Neuronal stem cell (in vitro differentiated cells): ENCODE data around the gene PSTPIP1.

ENCODE experiments used
- DNase-seq: peaks from one replicate; pipeline ENCODE4 v3.0.0-alpha.2; 2013; ENCODE audit warnings: low spot score
- H2AFZ ChIP-seq: one replicate; pipeline ENCODE4 v1.6.1; 2013; ENCODE audit warnings: mild to moderate bottlenecking, low read length, inconsistent platforms
- H2AK5ac ChIP-seq: 2 replicates; pipeline ENCODE4 v1.6.1; 2013; ENCODE audit warnings: low read depth, mild to moderate bottlenecking, inconsistent platforms, low read length, moderate library complexity, mixed read lengths
- H2BK120ac ChIP-seq: 2 replicates; pipeline ENCODE4 v1.6.1; 2013; ENCODE audit warnings: low read depth, mild to moderate bottlenecking, inconsistent platforms, low read length, moderate library complexity, mixed read lengths
- H2BK12ac ChIP-seq: one replicate; pipeline ENCODE4 v1.6.1; 2013; ENCODE audit warnings: low read length, inconsistent platforms
- H2BK15ac ChIP-seq: 2 replicates; pipeline ENCODE4 v1.6.1; 2013; ENCODE audit warnings: mild to moderate bottlenecking, low read length, inconsistent platforms, mixed read lengths
- H2BK5ac ChIP-seq: one replicate; pipeline ENCODE4 v1.6.1; 2013; ENCODE audit warnings: inconsistent platforms, mild to moderate bottlenecking, low read length, moderate library complexity
- H3K14ac ChIP-seq: one replicate; pipeline ENCODE4 v1.6.1; 2013; ENCODE audit warnings: low read length, inconsistent platforms
- H3K18ac ChIP-seq: 2 replicates; pipeline ENCODE4 v1.6.1; 2013; ENCODE audit warnings: low read length, inconsistent platforms
- H3K23ac ChIP-seq: 2 replicates; pipeline ENCODE4 v1.6.1; 2013; ENCODE audit warnings: low read depth, mild to moderate bottlenecking, mixed read lengths, low read length, inconsistent platforms; ENCODE audit not compliant: poor library complexity
- H3K27ac ChIP-seq: replicated peaks from 3 replicates; pipeline ENCODE4 v1.5.1; 2013; ENCODE audit warnings: low read length, inconsistent platforms
- H3K27me3 ChIP-seq, 3 experiments: 2 replicates each; pipeline ENCODE4 v1.6.1; 2013; ENCODE audit warnings: low read length in 3 of 3, mild to moderate bottlenecking in 2 of 3, inconsistent platforms in 1 of 3, low read depth in 1 of 3, mixed read lengths in 1 of 3, moderate library complexity in 1 of 3; ENCODE audit not compliant: control insufficient read depth in 3 of 3, insufficient read depth in 3 of 3
- H3K36me3 ChIP-seq, 2 donors: replicated peaks in 1 of 2; 2 replicates each; pipeline ENCODE4 v1.6.1; 2013; ENCODE audit warnings: low read length in 2 of 2; ENCODE audit not compliant: control insufficient read depth in 2 of 2, insufficient read depth in 2 of 2
- H3K4ac ChIP-seq: 2 replicates; pipeline ENCODE4 v1.6.1; 2013; ENCODE audit warnings: inconsistent platforms, mild to moderate bottlenecking, low read length, moderate library complexity
- H3K4me1 ChIP-seq, 2 donors: 1 replicate in 1 of 2; 2 replicates in 1 of 2; pipeline ENCODE4 v1.6.1; 2013; ENCODE audit warnings: low read length in 2 of 2, low read depth in 1 of 2; ENCODE audit not compliant: control insufficient read depth in 2 of 2, insufficient read depth in 1 of 2
- H3K4me2 ChIP-seq: one replicate; pipeline ENCODE4 v1.6.1; 2013; ENCODE audit warnings: mild to moderate bottlenecking, low read length, inconsistent platforms; ENCODE audit not compliant: insufficient read depth, poor library complexity, severe bottlenecking
- H3K4me3 ChIP-seq, 2 donors: 2 replicates each; pipeline ENCODE4 v1.5.1; 2013; ENCODE audit warnings: low read length in 2 of 2, mild to moderate bottlenecking in 2 of 2, inconsistent platforms in 1 of 2, moderate library complexity in 1 of 2
- H3K79me1 ChIP-seq: one replicate; pipeline ENCODE4 v1.6.1; 2013; ENCODE audit warnings: low read depth, mild to moderate bottlenecking, inconsistent platforms, low read length, moderate library complexity
- H3K9ac ChIP-seq: one replicate; pipeline ENCODE4 v1.6.1; 2013; ENCODE audit warnings: mild to moderate bottlenecking, low read depth, low read length, inconsistent platforms; ENCODE audit not compliant: poor library complexity
- H3K9me3 ChIP-seq, 2 donors: replicated peaks in 1 of 2; 2 replicates each; pipeline versions ENCODE3 to v1.6.1; 2013; ENCODE audit warnings: low read length in 2 of 2, mild to moderate bottlenecking in 2 of 2, inconsistent platforms in 1 of 2, low read depth in 1 of 2, mixed read lengths in 1 of 2, moderate library complexity in 1 of 2; ENCODE audit not compliant: control insufficient read depth in 2 of 2, insufficient read depth in 1 of 2
- H4K8ac ChIP-seq: one replicate; pipeline ENCODE4 v1.6.1; 2013; ENCODE audit warnings: low read depth, mild to moderate bottlenecking, inconsistent platforms, low read length, moderate library complexity
- H4K91ac ChIP-seq: one replicate; pipeline ENCODE4 v1.6.1; 2013; ENCODE audit warnings: low read length, low read depth, mild to moderate bottlenecking, inconsistent platforms; ENCODE audit not compliant: poor library complexity
- WGBS, 2 donors: extraction: QIAGEN DNeasy Blood & Tissue Kit; methylation state at CpG; one replicate each; pipeline ENCODE4 v1.1.7; 2013; ENCODE audit warnings: missing lambda C conversion rate in 2 of 2, mixed read lengths in 1 of 2; ENCODE audit not compliant: insufficient read length in 2 of 2, insufficient replicate concordance in 1 of 2; ENCODE audit errors: extremely low coverage in 2 of 2; 5-methylcytosine and 5-hydroxymethylcytosine counted together

Gene PSTPIP1

DNA sequence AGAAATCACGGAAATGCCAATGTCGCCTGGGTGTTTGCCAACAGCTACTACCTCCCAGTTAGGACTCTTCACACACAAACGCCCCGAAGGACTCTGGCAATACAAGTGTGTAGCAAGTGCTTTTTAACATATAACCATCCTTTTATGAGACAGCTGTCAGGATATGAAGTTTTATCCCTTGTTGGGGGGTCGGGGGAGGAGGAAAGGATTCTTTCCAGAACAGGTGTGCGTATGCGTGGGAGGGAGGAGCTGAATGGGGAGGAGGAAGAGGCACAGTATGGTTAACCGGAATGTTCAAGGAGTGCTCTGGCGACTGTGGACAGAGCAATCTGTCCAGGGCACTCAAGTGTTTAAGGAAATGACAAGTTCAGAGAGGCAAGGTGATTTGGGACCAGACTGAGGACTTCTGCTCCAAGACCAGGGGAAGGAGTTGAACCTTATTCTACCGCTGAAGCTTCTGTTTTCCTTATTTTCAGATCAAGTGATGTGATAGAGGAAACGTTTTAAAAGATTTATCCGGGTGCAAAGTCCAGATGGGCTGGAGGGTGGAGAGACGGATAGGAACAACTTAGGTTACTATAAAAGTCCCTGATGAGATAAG is 74.7 kb downstream of the PSTPIP1 start:
- Histone ChIP-seq H2BK5ac (no peak overlapping the region), H3K36me3 (peaks cover 2 to 34% of the 10 kb centered on the region in 2 donors), H3K27me3 (no peaks in the 10 kb centered on the region), H3K23ac (no peak overlapping the region), H3K9ac (no peak overlapping the region), H3K4me1 (peaks cover 5 to 10% of the 10 kb centered on the region in 2 donors), H3K18ac (no peak overlapping the region), H3K4me3 (peak overlapping the region; percentile 61 to 82), H3K9me3 (no peaks in the 10 kb centered on the region), H2BK120ac (no peak overlapping the region), H2AFZ (no peak overlapping the region), H4K91ac (no peak overlapping the region), H2AK5ac (no peak overlapping the region), H2BK15ac (no peak overlapping the region), H2BK12ac (no peak overlapping the region), H4K8ac (no peak overlapping the region), H3K27ac (no peak overlapping the region), H3K4ac (no peak overlapping the region), H3K4me2 (peak overlapping the region; percentile 29), H3K79me1 (no peaks in the 10 kb centered on the region), H3K14ac (no peak overlapping the region)
- no peak for DNase-seq
- no CpG with 5 or more reads among the region's 13 CpGs for WGBS, 2 donors

DNA sequence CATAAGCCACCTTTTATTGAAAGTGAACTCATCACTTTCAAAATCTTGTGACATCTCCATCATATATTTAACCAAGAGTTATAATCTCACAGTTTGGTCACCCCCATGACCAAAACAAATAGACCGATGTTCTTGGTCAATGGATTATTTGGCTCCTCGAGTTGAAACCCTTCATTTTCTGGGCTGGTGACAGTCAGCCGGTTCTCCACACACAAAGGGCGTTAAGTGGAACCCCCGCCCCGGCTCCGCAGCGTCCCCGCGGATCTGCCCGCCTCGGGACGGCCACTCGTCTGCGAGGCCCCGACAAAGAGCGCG is 75.2 kb downstream of the PSTPIP1 start:
- Histone ChIP-seq H3K18ac (peak overlapping the region; percentile 99), H3K4me2 (peak overlapping the region; percentile 58), H3K27me3 (no peaks in the 10 kb centered on the region), H4K91ac (no peak overlapping the region), H3K9me3 (no peaks in the 10 kb centered on the region), H3K14ac (no peak overlapping the region), H3K36me3 (peaks cover 2 to 32% of the 10 kb centered on the region in 2 donors), H3K23ac (no peak overlapping the region), H2BK120ac (peak overlapping the region; percentile 34), H2BK15ac (no peak overlapping the region), H4K8ac (no peak overlapping the region), H3K4me1 (peaks cover 5 to 10% of the 10 kb centered on the region in 2 donors), H3K27ac (no peak overlapping the region), H2BK12ac (no peak overlapping the region), H3K9ac (peak overlapping the region; percentile 98), H2BK5ac (peak overlapping the region; percentile 96), H3K79me1 (no peaks in the 10 kb centered on the region), H2AK5ac (peak overlapping the region; percentile 58), H3K4me3 (peak overlapping the region; percentile 82 to 97), H2AFZ (peak overlapping the region; percentile 99), H3K4ac (no peak overlapping the region)
- WGBS, 2 donors, result no CpG with 5 or more reads among the region's 18 CpGs
- DNase-seq, result peak; percentile 21

DNA sequence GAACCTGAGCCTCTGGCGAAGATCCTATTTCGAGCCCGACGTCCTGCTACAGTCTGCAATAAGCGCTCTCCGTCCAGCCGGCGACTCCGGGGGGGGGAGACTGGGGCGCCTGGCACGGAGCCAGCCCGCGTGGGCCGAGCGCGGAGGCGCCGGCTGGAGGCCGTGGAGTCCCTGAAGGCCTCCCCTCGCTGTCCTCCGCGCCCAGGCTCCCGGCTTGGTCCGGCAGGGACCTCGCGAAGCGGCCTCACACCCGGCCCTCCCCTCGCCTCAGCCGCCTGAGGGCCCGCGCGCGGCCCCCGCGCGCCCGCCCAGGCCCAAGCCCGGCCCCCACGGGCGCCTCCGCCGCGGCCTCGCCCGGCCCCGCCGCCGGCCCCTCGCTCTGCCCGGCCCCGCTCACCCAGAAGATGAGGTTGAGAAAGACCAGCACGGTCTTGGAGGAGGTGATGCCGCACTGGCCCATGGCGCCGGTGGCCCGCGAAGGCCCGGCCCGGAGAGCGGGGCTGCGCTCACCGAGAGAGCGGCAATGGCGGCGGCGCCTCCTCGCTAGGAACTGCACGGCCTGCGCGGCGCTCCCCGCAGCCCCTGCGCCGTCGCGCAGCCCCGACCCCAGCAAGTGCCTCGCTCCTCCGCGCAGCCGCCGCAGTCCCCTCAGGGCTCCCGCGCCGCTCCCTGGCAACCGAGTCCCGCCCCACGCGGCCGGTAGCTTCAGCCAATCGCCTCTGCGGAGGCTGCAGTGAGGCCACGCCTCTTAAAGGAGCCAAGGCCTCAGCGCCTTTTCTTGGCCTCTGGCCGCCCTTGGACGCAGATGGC is 75.8 kb downstream of the PSTPIP1 start, which contains the start of gene TSPAN3:
TSS of gene TSPAN3 (minus strand) at position 615 of the 810 bp plus-strand sequence. CDS start at position 460, 155 bp downstream.
- H3K4me1 ChIP-seq, result peaks cover 5 to 10% of the 10 kb centered on the region in 2 donors
- WGBS, 2 donors, result no CpG with 5 or more reads among the region's 97 CpGs
- no peak within 1 kb of the TSS for H3K14ac ChIP-seq
- no peak within 1 kb of the TSS for H4K8ac ChIP-seq
- H3K27me3 ChIP-seq, result no peaks in the 10 kb centered on the region
- peak within 1 kb of the TSS; percentile 34 for H2BK120ac ChIP-seq
- peak; percentile 92 for DNase-seq
- no peak within 1 kb of the TSS for H2BK12ac ChIP-seq
- peak within 1 kb of the TSS; percentile 98 for H3K9ac ChIP-seq
- H4K91ac ChIP-seq, result no peak within 1 kb of the TSS
- H3K23ac ChIP-seq, result peak within 1 kb of the TSS; percentile 97
- H3K36me3 ChIP-seq, result peaks cover 2 to 32% of the 10 kb centered on the region in 2 donors
- peak within 1 kb of the TSS; percentile 58 for H3K4me2 ChIP-seq
- no peaks in the 10 kb centered on the region for H3K9me3 ChIP-seq
- peak within 1 kb of the TSS; percentile 96 for H2BK5ac ChIP-seq
- H3K4ac ChIP-seq, result no peak within 1 kb of the TSS
- H3K4me3 ChIP-seq, result peak within 1 kb of the TSS; percentile 82 to 97
- peak within 1 kb of the TSS; percentile 99 for H2AFZ ChIP-seq
- H3K18ac ChIP-seq, result peak within 1 kb of the TSS; percentile 99
- no peak within 1 kb of the TSS for H2BK15ac ChIP-seq
- H3K27ac ChIP-seq, result peak within 1 kb of the TSS; percentile 80
- H3K79me1 ChIP-seq, result no peaks in the 10 kb centered on the region
- H2AK5ac ChIP-seq, result peak within 1 kb of the TSS; percentile 58
